GM18867 (cell line): Measurements from ENCODE around the gene SLCO1C1.
"Not testable (repeated sequence)": the region's sequence is repeated elsewhere in the genome, so short reads cannot be mapped to it uniquely, and the experiment has no call there.

ENCODE experiments used
- ATAC-seq: cut with Tn5 transposase; IDR thresholded peaks from one replicate; pipeline ENCODE4 v1.9.1; 2021; ENCODE audit warnings: mild to moderate bottlenecking, moderate library complexity; ENCODE audit not compliant: unreplicated experiment

The SLCO1C1 gene

GRCh38 chr12:20695232-20695631, at the start of gene SLCO1C1:
SLCO1C1 (plus strand) TSS chr12:20695332; CDS start chr12:20699577, 4,245 bp downstream.
- ATAC-seq, result no peak

- peak; percentile 65 for ATAC-seq
Measured at GRCh38 chr12:20646239-20646827, 48.8 kb upstream of the SLCO1C1 start.

- ATAC-seq, result no peak
Measured at GRCh38 chr12:20653871-20654270, 41.3 kb upstream of the SLCO1C1 start.

GRCh38 chr12:20656600-20656999, 38.5 kb upstream of the SLCO1C1 start:
- no peak for ATAC-seq

- no peak for ATAC-seq
Measured at GRCh38 chr12:20657496-20657895, 37.6 kb upstream of the SLCO1C1 start.

- ATAC-seq, result no peak
Measured at GRCh38 chr12:20681334-20681733, 13.8 kb upstream of the SLCO1C1 start.

GRCh38 chr12:20696181-20696905, 1.2 kb downstream of the SLCO1C1 start:
- no peak for ATAC-seq

- no peak for ATAC-seq
Measured at GRCh38 chr12:20701106-20701505, 6.0 kb downstream of the SLCO1C1 start.

- ATAC-seq, result no peak
Measured at GRCh38 chr12:20704860-20705259, 9.7 kb downstream of the SLCO1C1 start.

GRCh38 chr12:20711846-20712245, 16.7 kb downstream of the SLCO1C1 start:
- no peak for ATAC-seq

- peak; percentile 76 for ATAC-seq
Measured at GRCh38 chr12:20716037-20716436, 20.9 kb downstream of the SLCO1C1 start.

GRCh38 chr12:20716985-20717384, 21.9 kb downstream of the SLCO1C1 start:
- ATAC-seq, result no peak

GRCh38 chr12:20718294-20718693, 23.2 kb downstream of the SLCO1C1 start:
- ATAC-seq, result no peak

- no peak for ATAC-seq
Measured at GRCh38 chr12:20722142-20722541, 27.0 kb downstream of the SLCO1C1 start.

GRCh38 chr12:20731274-20731673, 36.1 kb downstream of the SLCO1C1 start:
- ATAC-seq, result no peak

GRCh38 chr12:20740972-20741371, 45.8 kb downstream of the SLCO1C1 start:
- ATAC-seq, result no peak

- ATAC-seq, result no peak
Measured at GRCh38 chr12:20748198-20748597, 53.1 kb downstream of the SLCO1C1 start.

GRCh38 chr12:20751046-20751445, 55.9 kb downstream of the SLCO1C1 start:
- no peak for ATAC-seq

- no peak for ATAC-seq
Measured at GRCh38 chr12:20777420-20777819, 82.3 kb downstream of the SLCO1C1 start.

- no peak for ATAC-seq
Measured at GRCh38 chr12:20778969-20779368, 83.8 kb downstream of the SLCO1C1 start.

- not testable (repeated sequence) for ATAC-seq
Measured at GRCh38 chr12:20779971-20780370, 84.8 kb downstream of the SLCO1C1 start.

GRCh38 chr12:20783796-20784357, 88.7 kb downstream of the SLCO1C1 start:
- not testable (repeated sequence) for ATAC-seq
